DND-41 (cell line): ENCODE measurements around the gene CPLX1.

Source experiments
- ATAC-seq: fragments of 200-7000 bp; cut with Tn5 transposase; 3 replicates; pipeline ENCODE4 v1.9.1; 2021; ENCODE audit warnings: low read depth; ENCODE audit not compliant: insufficient read depth
- DNase-seq: peaks from one replicate; pipeline ENCODE4 v3.0.0-alpha.2; 2020
- H2AFZ ChIP-seq: 2 replicates; pipeline ENCODE4 v1.6.0; 2012; ENCODE audit warnings: low read depth, low read length
- H3K27ac ChIP-seq: 2 replicates; pipeline ENCODE4 v1.5.1; 2012; ENCODE audit warnings: low read length, inconsistent platforms
- H3K27me3 ChIP-seq: fragments of 200-600 bp; sonication (generic); 2 replicates; pipeline ENCODE4 v1.6.0; 2012; ENCODE audit warnings: low read length, mild to moderate bottlenecking, inconsistent platforms; ENCODE audit not compliant: insufficient read depth, poor library complexity
- H3K36me3 ChIP-seq: 2 replicates; pipeline ENCODE4 v1.5.1; 2012; ENCODE audit warnings: low read length, inconsistent platforms; ENCODE audit not compliant: insufficient read depth
- H3K4me1 ChIP-seq: 2 replicates; pipeline ENCODE4 v1.5.1; 2012; ENCODE audit warnings: mild to moderate bottlenecking, low read length; ENCODE audit not compliant: insufficient read depth
- H3K4me2 ChIP-seq: 2 replicates; pipeline ENCODE4 v1.6.0; 2012; ENCODE audit warnings: mild to moderate bottlenecking, moderate library complexity, low read length, inconsistent platforms; ENCODE audit not compliant: insufficient read depth
- H3K4me3 ChIP-seq, 2 experiments: fragments of 200-600 bp in 1 of 2; shearing (Covaris generic) in 1 of 2; 2 replicates each; pipeline ENCODE4 v1.5.1; 2012 to 2016; ENCODE audit warnings: inconsistent platforms in 2 of 2, low read length in 2 of 2, mild to moderate bottlenecking in 2 of 2, low read depth in 1 of 2, moderate library complexity in 1 of 2
- H3K79me2 ChIP-seq: 2 replicates; pipeline ENCODE4 v1.6.0; 2012; ENCODE audit warnings: low read length, inconsistent platforms; ENCODE audit not compliant: insufficient read depth
- H3K9ac ChIP-seq: 2 replicates; pipeline ENCODE4 v1.6.0; 2012; ENCODE audit warnings: low read depth, mild to moderate bottlenecking, inconsistent platforms, low read length, moderate library complexity
- H3K9me3 ChIP-seq: 2 replicates; pipeline ENCODE4 v1.5.1; 2012; ENCODE audit warnings: low read length, moderate library complexity, mild to moderate bottlenecking, inconsistent platforms; ENCODE audit not compliant: insufficient read depth, severe bottlenecking
- H4K20me1 ChIP-seq: 2 replicates; pipeline ENCODE4 v1.6.0; 2012; ENCODE audit warnings: low read length; ENCODE audit not compliant: insufficient read depth
- EZH2 ChIP-seq: IDR thresholded peaks from 3 replicates; pipeline ENCODE4 v1.6.1; 2012; ENCODE audit warnings: borderline replicate concordance, low read depth, mild to moderate bottlenecking, moderate library complexity, low read length, inconsistent platforms; ENCODE audit not compliant: severe bottlenecking
- TF ChIP-seq, protein P1 (sequence below): IDR thresholded peaks from 2 replicates; pipeline ENCODE4 v1.5.1; 2012; ENCODE audit warnings: borderline replicate concordance, low read length, moderate library complexity, mild to moderate bottlenecking; ENCODE audit not compliant: poor library complexity, severe bottlenecking; ENCODE audit errors: extremely low read depth

The CPLX1 gene

DNA sequence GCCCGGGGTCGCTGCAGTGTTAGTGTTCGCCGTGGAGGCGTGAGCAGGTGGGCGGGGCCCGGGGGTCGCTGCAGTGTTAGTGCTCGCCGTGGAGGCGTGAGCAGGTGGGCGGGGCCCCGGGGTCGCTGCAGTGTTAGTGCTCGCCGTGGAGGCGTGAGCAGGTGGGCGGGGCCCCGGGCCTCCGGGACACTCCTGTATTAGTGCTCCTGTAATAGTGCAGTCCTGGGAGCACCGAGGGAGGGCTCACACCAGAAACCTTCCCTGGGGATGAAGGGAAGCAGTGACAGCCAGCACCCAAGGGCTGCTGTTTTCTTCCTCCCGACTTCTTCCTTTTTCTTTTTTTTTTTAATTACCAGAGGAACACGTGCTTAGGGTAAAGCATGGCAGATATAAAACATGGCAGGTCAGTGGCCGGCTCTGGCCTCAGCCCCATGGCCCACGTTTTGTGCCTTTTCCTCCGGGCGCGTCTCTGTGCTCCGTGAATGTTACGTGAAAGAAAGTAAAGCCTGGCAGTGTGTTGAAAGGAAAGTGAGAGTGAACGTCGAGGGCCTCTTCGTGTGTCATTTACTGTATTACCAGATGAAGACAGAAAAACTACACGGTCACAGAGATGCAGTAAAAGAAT, 78.3 kb downstream of the CPLX1 start:
- no peaks in the 10 kb centered on the region for H3K9me3 ChIP-seq

DNA sequence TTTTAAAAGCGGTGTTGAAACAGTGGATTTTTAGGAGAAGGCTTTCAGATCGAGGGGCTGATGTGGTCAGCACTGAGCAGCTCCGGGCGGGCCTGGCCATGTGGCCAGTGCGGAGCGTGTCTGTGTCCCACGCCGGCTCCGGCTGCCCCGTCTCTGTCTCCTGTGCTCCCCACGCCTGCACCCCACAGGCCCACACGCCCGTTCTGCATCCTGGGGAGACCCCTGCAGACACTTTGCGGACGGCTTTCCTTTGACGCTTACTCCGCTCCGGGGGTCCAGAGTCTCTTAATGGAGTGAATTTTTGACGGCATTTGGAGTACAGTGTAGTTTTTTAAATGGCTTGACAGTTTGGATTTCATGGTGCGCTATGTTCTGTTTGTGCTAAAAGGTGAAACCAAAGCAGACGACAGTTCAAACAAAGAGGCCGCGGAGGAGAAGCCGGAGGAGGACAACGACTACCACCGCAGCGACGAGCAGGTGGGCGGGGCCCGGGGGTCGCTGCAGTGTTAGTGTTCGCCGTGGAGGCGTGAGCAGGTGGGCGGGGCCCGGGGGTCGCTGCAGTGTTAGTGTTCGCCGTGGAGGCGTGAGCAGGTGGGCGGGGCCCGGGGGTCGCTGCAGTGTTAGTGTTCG, 81.6 kb downstream of the CPLX1 start:
- no peak overlapping the region for H2AFZ ChIP-seq
- H4K20me1 ChIP-seq: peaks cover 16% of the 10 kb centered on the region
- no peak overlapping the region for H3K4me3 ChIP-seq
- DNase-seq (no peak), ATAC-seq (no peak)
- H3K4me1 ChIP-seq: no peaks in the 10 kb centered on the region
- no peak overlapping the region for H3K9ac ChIP-seq
- H3K36me3 ChIP-seq: peaks cover 43% of the 10 kb centered on the region
- H3K79me2 ChIP-seq: peaks cover 11% of the 10 kb centered on the region
- TF ChIP-seq, protein P1, sequence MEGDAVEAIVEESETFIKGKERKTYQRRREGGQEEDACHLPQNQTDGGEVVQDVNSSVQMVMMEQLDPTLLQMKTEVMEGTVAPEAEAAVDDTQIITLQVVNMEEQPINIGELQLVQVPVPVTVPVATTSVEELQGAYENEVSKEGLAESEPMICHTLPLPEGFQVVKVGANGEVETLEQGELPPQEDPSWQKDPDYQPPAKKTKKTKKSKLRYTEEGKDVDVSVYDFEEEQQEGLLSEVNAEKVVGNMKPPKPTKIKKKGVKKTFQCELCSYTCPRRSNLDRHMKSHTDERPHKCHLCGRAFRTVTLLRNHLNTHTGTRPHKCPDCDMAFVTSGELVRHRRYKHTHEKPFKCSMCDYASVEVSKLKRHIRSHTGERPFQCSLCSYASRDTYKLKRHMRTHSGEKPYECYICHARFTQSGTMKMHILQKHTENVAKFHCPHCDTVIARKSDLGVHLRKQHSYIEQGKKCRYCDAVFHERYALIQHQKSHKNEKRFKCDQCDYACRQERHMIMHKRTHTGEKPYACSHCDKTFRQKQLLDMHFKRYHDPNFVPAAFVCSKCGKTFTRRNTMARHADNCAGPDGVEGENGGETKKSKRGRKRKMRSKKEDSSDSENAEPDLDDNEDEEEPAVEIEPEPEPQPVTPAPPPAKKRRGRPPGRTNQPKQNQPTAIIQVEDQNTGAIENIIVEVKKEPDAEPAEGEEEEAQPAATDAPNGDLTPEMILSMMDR: no peak
- no peak for TF ChIP-seq EZH2
- H3K27me3 ChIP-seq: no peaks in the 10 kb centered on the region
- no peak overlapping the region for H3K27ac ChIP-seq
- H3K4me2 ChIP-seq: no peak overlapping the region
- H3K9me3 ChIP-seq: no peaks in the 10 kb centered on the region

More for the DNA sequence above, 78.3 kb downstream of the CPLX1 start:
- Histone ChIP-seq H3K4me2 (no peak overlapping the region), H4K20me1 (peaks cover 28% of the 10 kb centered on the region), H2AFZ (no peak overlapping the region), H3K4me1 (no peaks in the 10 kb centered on the region), H3K79me2 (peaks cover 32% of the 10 kb centered on the region), H3K27me3 (no peaks in the 10 kb centered on the region), H3K9ac (no peak overlapping the region), H3K36me3 (peaks cover 45% of the 10 kb centered on the region), H3K27ac (no peak overlapping the region), H3K4me3 (no peak overlapping the region)
- TF ChIP-seq EZH2: no peak
- TF ChIP-seq, protein P1: no peak
- ATAC-seq (no peak), DNase-seq (no peak)

DNA sequence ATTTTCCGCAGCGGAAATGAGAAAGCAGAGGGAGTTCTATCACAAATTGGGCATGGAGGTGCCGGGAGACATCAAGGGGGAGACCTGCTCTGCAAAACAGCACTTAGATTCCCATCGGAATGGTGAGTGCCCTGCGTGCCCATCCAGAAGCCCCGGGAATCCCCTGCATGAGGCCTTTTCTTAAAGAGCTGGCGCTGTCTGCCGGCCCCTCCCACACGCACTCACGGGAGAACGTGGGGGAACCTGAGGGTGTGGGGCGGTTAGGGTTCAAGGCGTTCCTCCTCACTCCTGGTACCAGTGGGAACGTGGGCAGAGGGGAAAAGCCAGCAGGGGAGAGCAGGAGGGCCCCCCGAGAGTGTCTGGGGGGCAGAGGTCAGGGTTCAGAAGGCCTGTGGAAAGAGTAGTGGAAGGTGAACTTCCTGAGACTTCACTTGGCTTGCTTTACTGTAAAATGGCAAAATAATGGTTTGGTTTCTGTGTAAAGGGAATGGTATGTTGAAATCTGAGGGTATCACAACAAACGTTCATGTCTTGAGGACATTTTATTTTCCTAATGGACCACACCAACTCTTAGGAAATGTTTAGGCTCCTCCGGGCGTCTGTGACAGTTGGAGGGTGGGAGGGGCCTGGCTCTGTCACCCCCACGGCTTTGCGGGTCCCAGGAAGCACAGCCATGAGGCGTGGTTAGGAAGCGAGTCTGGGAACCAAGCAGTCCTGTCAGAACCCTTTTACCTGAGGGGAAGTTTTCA, 82.3 kb downstream of the CPLX1 start:
- Histone ChIP-seq H3K9me3 (no peaks in the 10 kb centered on the region), H3K9ac (no peak overlapping the region), H3K4me3 (no peak overlapping the region), H2AFZ (no peak overlapping the region), H3K4me2 (no peak overlapping the region), H4K20me1 (peaks cover 19% of the 10 kb centered on the region), H3K79me2 (peaks cover 8% of the 10 kb centered on the region), H3K27me3 (no peaks in the 10 kb centered on the region), H3K27ac (no peak overlapping the region), H3K4me1 (no peaks in the 10 kb centered on the region), H3K36me3 (peaks cover 48% of the 10 kb centered on the region)
- DNase-seq (no peak), ATAC-seq (no peak)
- TF ChIP-seq, protein P1: no peak
- no peak for TF ChIP-seq EZH2
